ENCODE data around the gene CDK5.

CDK5 gene

DNA sequence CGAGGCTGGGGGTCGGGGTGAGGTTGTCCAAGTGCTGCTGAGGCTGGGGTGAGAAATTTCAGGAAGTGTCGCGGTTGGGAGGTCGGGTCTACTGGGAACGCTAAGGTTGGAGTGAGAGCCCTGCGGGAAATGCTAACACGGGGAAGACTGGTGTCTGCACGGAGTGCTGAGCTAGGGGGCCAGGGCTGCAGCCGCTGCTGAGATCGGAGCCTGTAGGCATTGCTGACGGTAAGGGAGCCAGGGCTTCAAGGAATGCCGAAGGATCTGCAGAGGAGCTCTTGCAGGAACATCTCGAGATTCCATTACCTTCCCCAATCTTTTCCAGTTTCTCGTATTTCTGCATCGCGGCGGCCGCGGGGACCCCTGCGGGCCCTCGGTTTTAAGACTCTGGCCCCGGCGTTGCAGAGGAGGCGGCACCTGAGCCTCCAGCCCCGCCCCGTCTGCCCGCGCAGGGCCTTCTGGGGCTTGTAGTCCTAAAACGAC, at the start of gene CDK5:
Gene CDK5 (minus strand): TSS at position 392 of the 483 bp plus-strand sequence. CDS start 49 bp downstream, at position 343.
- no peak for DNase-seq (ENCODE audit: low read depth)

DNA sequence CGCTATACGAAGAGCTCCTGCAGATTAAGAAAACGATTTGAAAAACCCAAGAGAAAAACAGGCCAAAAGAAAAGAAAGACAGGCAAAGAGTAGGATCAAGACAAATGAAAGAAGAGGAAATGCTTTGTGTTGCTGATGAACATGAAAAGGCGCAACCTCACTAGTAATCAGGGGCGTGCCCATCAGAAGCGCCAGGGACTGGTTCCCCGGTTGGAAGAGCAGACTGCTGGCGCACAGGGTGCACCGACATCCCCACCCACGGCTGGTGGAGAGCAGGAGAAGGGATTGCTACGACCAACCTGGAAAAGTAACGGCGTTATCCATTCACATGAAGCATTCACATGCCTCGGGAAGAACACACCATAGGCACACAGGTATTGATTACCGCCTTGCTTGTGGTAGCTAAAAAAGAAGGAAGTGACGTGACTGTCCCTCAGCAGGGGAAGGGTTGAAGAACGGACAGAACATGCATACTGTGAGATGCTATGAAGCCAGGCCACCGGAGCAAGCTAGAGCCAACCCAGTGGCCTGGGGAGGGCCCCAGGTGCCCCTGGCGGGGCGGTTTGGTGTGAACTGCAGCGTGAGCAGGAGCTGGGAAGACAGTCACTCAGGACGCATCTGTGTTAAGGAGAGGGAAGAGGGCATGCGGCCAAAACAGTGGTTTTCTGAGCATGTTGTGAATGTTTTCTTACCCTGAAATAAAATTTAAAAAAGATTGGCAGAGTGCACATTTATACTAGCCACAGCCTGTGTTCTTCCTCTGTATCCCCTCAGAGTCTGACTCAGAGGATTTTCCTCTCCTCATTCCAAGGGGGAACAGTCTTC, 46.9 kb upstream of the CDK5 start:
- DNase-seq (ENCODE audit: low read depth): no peak

DNA sequence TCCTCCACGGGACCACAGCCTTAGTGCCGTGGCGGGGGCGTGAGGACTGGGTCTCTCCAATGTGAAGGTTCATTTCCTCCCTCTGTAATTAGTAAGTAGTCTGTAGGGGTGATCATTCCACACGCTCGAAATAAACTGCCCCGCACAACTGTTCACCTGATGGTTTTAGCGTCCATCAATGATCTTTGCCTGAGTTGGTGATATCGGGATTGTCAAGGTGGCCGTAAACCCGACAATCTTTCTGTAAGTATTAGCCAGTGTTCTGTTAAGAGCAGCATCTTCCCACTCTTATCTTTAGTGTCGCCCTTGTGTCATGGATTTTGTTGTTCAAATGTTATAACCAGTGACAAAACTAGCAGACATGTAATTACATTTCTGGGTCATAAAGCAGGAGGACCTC, 46.3 kb upstream of the CDK5 start:
- no peak for DNase-seq (ENCODE audit: low read depth)

DNA sequence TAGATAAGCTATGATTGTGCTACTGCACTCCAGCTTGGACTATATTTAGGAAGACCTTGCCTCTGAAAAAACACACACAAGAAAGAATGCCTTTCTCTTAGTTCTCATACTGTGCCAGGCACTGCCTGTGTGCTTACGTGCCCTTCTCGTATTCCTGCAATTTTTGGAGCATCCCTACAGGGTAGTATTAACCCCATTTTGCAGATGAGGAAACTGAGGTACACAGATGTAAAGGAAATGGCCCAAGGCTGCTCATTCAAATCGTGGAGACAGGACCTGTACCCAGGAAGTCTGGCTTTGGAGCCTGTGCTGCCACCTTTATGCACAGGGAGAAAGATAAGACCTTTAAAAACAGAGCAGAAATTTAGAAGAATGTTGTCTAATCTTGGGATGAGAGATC, 45.3 kb upstream of the CDK5 start:
- no peak for DNase-seq (ENCODE audit: low read depth)

DNA sequence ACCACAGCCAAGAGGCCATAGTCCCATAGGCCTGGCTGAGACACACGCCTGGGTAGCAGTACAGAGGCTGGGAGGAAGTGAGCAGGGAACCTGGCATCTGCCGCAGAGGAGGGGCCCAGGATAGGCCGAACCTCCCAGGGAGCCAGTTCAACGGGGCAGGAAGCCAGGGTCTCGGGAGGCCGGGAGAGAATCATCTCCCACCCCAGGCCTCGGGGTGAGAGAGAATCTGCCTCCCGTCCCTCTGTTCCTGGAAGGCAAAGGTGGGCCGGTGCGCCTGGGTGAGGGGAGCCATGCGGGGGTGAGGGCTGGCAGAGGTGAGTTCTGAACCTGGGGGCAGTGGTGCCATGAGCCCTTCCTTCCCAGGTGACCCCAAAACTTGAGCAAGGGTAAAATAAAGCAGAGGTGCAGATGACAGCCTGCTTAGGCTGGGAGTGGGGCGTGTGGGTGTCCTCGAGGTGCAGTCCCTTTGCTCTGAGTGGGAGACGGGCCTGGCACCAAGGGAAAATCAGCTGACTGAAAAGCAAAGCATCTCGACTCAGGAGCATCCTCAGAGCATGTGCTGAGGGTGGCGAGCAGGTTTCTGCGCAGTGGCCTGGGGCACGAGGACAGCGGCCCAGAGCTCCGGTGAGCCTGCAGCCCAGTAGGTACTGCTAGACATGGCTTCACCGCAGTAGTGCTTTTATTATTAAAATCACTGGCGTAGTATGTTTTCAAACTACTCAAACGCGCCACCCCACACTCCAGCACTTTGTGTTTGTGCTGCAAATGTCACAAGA, 44.1 kb upstream of the CDK5 start:
- DNase-seq (ENCODE audit: low read depth): no peak

DNA sequence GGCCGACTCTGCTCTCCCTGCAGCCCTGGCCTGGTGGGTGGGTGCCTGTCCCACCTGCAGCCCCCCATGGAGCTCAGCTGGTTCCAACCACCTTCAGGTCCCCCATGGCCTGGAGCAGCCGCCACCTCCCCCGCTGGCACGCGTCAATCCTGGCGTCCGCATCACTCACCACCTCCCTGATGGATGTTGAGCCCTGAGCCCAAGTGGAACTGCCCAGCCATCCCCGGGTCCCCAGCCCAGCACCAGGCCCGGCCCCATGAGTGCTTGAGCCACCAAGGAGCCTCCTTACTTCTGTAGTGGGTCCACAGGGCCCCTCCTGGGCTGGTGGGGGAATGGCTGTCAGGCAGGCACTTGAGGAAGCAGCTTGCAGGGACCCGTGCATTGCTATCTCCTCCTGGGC, 43.2 kb upstream of the CDK5 start:
- no peak for DNase-seq (ENCODE audit: low read depth)

DNA sequence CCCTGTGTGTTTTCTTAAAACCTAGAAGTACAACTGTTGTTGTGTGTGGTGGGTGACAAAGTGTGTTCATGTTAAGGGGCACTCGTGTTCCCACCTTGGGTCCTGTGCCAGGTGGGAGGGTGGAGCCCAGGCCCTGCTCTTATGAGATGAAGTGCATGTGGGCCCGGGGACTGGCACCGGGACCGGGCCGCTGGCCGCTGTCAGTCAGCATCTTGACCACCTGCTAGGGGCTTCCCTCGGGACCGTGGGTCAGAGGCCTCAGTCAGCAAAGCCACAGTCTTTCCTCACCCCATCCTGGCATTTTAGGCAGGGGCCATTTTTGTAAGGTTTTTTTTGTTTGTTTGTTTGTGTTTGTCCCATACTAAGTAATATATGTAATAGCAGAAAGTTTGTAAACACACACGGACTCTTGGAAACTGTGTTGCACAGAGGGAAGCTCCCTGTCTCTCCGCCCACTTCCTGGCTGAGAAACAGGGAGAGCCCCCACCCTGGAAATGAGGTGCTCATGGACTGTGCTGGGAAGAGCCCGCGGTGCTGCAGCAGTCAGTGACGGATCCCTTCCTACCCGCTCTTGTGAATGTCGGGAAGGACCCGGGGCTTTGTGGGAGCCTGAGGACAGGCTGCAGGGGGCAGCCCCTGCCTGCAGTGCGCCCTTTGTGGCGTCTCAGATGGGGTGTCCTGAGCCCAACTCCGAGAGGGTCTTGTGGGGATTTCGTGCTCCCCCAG, 42.0 kb upstream of the CDK5 start:
- no peak for DNase-seq (ENCODE audit: low read depth)

DNA sequence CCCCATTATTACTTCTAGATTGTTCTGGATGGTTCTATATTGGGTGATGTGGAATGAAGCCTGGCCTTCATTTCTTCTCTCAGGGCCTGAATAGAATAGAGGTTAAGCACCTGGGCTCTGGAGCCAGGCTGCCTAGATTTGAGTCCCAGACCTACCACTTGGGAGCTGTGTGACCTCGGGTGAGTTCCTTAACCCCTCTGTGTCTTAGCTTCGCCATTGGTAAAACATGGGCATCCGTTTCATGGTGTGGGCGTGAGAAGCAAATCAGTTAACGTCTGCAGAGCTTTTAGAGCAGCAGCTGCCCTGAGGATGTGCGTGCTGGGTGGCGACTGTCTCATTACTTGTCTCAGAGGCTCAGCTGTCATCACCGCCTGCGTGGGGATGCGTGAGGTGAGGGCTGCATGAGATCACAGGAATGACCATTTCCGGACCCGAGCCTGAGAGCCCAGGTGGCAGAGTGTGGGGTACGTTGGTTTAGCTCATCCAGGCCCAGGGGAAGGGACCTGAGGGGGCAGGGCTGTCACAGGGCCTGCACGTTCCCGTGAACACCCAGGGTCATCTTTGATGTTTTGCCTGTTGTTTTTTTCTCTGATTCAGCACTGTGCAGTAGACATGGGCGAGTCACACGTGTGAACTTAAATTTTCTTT, 38.3 kb upstream of the CDK5 start:
- DNase-seq (ENCODE audit: low read depth): no peak

DNA sequence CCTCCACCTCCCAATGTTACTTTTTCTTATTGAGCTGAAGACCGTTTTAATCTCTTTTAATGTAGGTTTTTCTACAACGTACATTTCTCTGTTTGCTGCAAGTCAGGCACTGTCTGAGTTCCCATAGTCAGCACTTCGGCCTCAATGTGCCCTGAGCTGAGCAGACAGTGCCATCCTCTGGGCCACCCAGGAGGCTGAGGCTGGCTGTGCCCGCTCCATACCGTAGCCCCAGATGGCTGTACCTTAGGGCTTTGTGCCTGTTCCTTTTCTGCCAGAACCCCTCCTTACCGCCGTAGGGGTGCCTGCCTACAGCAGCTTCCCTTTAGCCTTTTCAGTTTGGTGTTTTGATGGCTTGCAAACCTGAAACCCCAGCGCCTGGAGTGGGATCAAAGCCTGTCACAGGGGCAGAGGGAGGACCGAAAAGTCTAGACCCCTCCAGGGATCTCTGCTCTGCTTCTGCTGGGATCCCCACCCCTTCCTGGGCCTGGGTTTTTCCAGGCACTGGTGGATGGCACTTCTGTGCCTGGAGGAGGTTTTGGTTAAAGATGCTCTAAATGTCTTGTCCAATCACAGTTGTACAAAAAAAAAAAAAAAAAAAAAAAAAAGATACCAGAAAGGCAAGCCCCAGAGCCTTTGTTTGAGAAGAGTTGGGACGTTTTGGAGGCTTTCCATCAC, 37.6 kb upstream of the CDK5 start:
- DNase-seq (ENCODE audit: low read depth): no peak

DNA sequence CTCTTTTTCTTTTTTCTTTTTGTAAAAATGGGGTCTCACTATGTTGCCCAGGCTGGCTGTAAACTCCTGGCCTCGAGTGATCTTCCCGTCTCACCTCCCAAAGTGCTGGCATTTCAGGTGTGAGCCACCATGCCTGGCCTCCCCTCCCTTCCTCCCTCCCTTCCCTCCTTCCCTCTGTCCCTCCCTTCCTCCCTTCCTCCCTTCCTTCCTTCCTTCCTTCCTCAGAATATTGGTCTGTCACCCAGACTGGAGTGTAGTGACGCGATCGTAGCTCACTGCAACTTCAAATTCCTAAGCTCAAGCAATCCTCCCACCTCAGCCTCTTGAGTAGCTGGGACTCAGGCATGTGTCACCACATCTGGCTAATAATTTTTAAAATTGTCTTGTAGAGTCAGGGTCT, 37.0 kb upstream of the CDK5 start:
- DNase-seq (ENCODE audit: low read depth): no peak

DNA sequence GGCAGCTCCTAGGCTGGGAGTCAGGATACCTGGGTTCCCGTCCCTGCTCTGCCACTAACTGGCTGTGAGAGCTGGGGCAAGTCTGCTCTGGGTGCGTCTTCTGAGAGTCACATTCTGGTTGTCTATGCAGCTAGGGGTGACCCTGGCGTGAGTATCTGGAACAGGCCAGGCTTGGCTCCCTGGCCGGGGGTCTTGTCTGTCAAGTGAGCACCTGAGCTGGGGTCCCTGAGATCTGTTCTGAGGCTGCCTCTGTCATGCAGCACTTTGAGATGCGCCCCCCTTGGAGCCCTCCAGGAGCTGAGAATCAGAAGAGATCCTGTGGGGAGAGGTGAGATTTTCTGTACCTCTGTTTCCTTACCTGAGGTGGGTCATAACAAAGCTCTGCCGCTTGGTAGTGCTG, 36.1 kb upstream of the CDK5 start:
- no peak for DNase-seq (ENCODE audit: low read depth)

DNA sequence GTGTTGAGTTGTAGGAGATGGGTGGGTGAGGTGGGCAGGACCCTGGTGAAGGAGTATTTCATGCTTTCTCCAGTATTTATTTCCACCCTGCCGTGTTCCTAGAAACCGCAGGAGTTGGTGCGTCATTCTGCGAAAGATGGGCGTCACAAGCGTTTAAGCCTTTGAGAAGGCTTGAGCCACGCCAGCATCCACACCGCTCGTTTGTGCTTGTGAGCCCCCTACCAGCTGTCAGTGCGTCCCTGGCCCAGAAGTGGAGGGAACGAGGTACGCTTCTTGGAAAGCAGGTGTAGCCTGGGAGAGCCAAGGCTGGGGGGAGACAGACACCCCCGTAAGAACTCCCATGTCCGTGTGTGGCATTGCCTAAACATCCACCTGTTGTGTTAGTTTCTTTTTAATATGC, 34.3 kb upstream of the CDK5 start:
- no peak for DNase-seq (ENCODE audit: low read depth)

DNA sequence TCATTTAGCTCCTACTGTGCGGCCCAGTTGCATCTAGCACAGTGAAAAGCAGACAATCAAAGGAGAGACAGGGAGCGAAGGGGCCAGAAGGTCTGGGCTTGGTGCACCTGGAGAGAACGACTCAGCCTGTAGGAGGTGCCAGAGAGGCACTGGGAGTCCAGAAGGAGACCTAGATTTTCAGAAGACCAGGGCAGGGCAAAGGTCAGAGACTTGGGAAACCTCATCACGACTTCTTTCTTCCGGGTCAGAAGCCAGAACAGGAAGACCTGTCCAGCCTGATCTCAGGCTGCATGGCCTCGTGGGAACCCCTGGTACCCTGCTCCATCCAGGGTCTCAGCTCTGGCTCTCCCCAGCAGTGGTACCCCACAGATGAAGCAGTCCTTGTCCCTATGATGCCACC, 33.7 kb upstream of the CDK5 start:
- DNase-seq (ENCODE audit: low read depth): no peak

DNA sequence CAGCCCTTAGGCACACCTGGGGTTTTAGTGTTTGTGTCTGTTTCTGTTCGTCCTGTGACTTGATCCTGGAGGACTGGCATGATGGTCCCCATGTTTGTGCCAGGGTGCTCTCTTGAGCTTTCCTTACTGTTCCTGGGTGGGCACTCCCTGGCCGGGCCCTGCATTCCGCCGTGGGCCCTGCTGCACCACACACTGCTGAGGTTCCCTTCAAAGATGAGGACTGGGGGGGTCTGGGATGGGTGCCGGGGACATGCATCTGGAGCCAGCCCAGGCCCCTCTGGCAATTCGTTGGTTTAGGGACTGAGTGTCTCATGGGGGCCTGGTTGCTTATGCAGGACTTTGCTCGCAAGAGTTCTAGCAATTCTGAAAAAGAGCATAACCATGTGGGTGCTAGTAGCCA, 33.3 kb upstream of the CDK5 start:
- DNase-seq (ENCODE audit: low read depth): no peak

DNA sequence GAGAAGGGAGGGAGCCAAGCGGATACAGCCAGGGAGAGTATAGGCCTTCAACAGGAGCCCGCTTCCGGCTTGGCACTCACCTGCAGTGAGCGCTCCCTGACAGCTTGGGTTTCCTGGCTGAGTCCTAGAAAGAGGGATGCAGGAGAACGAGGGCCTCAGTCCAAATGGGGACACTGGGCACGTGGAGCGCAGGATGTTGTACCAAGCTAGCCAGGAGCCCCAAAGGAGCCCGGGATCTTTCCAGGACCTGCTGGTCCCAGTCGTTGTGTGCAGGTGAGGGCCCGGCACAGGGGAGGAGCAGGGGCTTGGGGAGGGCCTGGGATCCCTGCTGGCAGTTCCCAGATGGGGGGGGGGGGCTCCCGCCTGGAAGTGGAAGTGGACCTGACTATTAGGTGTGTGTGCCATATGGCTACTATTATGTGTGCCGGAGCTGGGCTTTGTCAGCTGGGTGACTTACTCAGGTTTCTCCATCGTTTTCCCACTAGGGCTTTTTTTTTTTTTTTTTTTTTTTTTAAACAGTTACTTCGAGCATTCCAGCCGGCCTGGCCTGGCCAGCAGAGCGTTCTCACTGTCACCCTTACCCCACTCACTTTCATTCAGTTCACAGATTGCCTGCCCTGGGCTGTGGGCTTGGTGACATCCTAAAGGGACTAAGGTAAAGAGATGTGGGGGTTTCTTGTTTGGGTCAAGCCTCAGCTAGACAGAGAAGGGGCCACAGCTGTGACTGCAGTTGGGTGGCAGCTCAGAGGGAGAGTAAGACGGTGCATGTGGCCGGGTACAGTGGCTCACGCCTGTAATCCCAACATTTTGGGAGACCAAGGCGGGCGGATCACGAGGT, 32.4 kb upstream of the CDK5 start:
- no peak for DNase-seq (ENCODE audit: low read depth)

DNA sequence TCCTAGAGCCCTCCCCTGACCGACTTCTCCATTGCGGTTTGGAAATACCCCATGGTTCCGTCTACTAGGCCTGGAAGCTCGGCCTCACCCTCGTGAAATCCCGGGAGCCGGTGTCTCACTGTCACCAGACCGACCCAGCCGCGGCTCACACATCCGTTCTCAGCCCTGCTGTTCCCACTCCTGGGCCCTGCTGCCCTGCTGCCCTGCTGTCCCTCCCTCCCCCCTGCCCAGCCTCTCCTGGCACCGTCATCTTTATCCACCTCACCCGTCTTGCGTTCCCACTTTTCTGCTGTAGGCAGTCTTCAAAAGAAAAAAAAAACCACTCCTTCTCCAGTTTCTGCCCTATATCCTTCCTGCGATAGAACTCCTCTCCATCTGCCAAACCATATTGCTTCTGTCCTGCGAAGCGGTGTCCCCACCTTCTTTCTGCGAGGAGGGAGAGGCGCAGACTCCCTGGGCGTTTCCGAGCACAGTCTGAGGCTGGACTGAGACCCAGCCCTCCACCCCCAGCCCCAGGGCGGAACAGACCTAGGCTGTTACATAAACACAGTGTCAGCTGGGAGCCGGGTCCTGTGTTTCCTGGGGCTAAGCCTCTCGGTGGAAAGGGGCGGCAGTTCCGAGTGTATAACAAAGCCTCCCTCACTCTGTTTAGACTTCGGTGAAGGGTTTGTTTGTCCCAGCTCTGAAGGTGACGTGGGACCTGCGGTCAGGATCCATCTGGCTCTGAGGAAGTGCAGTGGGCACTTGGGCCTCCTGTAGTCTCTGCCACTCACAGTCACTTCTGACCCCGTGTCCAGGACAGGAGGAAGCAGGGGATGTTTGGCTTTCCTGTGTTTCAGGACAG, 31.4 kb upstream of the CDK5 start:
- no peak for DNase-seq (ENCODE audit: low read depth)

DNA sequence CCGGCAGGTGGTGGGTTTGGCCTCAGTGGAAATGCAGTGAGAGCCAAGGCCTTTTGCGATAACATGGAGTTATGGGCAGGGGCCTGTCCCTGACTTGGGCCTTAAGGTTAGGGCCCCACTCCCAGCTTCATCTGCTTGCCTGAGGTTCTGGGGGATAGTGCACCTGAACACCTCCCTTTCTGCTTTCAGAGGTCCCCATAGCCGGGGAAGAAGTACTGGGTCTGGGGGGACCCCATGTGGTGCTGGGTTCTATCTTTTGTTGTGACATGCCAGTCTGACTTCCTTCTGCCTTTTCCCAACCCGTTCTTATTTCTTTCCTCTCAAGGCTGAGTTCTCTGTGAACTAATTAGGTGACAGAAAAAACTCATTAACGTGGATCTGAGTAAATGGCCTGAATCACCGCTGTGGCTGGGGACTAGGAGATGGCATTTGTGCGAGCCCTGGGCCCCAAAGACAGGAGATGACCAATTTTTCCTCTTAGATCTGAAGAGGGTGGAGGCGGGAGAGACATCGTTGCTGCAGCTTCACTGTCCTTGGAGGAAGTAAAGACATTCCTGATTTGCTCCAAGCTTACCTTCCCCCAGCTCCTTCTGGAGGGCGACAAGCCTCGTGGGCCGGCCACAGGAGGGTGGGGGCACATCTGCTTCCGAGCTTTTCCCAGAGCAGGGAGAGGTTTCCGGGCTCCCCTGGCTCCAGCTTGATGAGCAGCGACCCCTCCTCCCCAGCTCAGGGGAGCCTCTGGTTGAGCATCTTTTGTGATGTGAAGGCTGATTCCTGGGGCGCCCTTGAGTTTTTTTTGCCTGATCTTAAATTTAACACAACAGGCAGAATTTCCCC, 30.5 kb upstream of the CDK5 start:
- no peak for DNase-seq (ENCODE audit: low read depth)

DNA sequence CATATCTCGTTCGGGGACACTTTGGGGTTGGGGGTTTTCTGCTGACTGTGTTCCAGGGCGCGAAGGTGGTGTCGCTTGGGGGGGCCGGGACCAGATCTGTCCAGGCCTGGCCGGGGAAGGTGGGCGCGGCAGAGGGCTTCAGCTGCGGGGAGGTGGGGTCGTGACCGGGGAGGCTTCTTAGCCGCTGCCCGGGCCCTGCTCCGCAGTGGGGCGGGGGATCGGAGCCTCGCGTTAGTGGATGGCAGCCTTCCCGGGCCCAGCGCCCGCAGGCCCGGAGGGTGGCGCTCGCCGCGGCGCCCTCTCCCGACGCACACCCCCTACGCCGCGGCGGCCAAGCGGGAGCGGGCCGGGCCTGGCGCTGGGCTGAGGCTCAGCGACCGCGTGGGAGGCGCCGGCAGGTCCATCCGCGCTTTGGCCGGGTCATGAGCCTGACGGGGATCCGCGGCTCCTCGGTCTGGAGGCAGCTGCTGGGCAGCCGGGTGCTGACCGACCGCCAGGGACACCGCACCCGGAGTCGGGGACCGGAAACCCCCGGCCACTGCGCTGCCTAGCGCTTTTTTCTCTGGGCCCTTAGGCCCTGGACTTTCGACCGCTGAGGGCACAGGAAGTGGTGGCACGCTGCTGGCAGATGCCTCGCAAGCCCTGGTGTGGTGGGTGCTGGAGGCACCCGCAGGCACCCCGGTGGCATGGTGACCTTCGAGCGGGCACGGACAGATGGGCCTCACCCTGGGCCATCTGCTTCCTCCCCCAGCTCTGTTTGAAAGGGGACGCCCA, 29.7 kb upstream of the CDK5 start:
- DNase-seq (ENCODE audit: low read depth): peak; percentile 8

All from stimulated activated CD8-positive, alpha-beta memory T cell treated with anti-CD3 and anti-CD28 coated beads, Interleukin-12 subunit alpha, Interleukin-12 subunit beta, amount 100 ng/mL, for 1 hour (primary cell).